PC-9 (cell line): ENCODE measurements around the gene ITPRIPL1.

Experiments
- CTCF ChIP-seq: fragments of 200-600 bp; sonication (generic); conservative IDR thresholded peaks from 2 replicates; pipeline ENCODE4 v1.6.1; 2017; ENCODE audit warnings: mixed run types, antibody characterized with exemption, mild to moderate bottlenecking, moderate library complexity
- EZH2 ChIP-seq: fragments of 200-600 bp; sonication (generic); IDR thresholded peaks from 2 replicates; pipeline ENCODE4 v1.8.0; 2017; ENCODE audit warnings: antibody characterized with exemption, low read depth

- no peak for TF ChIP-seq EZH2
- TF ChIP-seq CTCF = no peak
These were observed 28.0 kb downstream of the ITPRIPL1 start for GRCh38 chr2:96353032-96353561.
